LoVo (cell line): ENCODE measurements around the gene CSF3.
A peak's percentile ranks its signal among the peaks of the same experiment; 100 is the strongest.

Experiments
- DNase-seq: peaks from one replicate; pipeline ENCODE4 v3.0.0-alpha.2; 2016; ENCODE audit warnings: low spot score

Gene CSF3

DNA sequence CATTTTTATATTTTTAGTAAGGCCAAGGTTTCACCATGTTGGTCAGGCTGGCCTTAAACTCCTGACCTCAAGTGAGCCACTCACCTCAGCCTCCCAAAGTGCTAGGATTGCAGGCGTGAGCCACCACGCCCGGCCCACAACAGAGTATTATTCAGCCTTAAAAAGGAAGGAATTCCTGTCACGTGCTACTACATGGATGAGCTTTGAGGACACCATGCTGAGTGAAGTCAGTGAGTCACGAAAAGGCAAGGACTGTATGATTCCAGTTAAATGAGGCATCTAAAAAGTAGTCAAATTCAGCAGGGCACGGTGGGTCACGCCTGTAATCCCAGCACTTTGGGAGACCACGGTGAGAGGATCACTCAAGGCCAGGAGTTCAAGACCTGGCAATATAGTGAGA is 9.7 kb downstream of the CSF3 start:
- no peak for DNase-seq

- DNase-seq, result no peak
Observed at GRCh38 chr17:40025559-40025958, 10.3 kb downstream of the CSF3 start.

DNA sequence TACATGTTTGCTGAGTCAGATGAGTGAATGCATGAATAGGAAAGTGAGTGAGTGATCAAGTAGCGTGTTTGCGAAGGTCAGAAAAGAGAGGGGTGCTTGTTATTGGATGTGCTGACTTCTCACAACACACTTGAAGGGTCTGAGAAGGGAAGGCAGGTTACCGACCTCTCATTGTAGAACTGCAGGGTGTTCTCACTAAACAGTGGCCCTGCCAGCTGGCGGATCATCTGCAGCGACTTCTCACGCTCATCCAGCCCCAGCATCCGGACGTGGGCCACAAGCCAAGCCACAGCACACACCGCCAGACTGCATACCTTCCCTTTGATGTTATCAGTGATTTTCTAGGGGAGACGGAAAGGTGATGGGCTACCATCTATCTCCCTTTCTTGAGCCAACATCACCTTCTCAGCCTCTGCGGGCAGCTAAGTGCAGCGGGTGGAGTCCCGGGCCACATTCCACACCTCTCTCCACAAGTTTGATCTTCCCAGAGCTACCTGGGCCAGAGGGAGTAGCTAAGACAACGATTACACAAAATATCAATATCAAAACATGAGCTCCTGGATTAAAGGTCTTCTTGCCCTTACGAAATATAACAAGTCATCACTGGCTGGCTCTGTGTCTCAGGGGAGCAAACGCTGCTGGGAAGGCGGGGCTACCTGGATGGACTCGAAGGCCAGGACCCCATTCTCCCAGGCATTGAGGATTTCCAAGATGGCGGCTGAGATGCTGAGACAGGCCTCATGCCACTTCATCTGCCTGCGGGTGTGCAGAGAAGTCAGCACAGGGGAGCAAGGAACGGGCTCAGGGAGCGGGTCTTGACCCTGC is 11.0 kb downstream of the CSF3 start:
- peak; percentile 34 for DNase-seq

- DNase-seq, result peak; percentile 68
Observed at GRCh38 chr17:40026816-40027613, 11.8 kb downstream of the CSF3 start.

GRCh38 chr17:40027614-40028012 is 12.4 kb downstream of the CSF3 start:
- DNase-seq, result no peak

- no peak for DNase-seq
Observed at GRCh38 chr17:40028595-40028994, 13.4 kb downstream of the CSF3 start.

DNA sequence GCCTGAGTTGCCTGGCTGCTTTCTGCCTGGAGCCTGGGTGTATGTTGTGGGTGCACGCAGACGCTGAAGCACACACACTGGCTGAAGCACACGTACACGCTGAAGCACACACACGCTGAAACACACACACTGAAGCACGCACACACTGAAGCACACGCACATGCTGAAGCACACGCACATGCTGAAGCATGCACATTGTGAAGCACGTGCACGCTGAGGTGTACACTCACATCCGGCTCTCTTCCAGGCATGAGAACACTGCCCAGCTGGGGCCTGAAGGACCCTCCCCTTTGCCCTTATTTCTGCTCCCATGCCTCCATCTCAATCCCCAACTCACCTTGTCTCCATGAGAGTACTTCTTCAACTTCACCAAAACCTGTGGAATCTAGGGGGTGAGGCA is 16.5 kb downstream of the CSF3 start:
- no peak for DNase-seq

DNA sequence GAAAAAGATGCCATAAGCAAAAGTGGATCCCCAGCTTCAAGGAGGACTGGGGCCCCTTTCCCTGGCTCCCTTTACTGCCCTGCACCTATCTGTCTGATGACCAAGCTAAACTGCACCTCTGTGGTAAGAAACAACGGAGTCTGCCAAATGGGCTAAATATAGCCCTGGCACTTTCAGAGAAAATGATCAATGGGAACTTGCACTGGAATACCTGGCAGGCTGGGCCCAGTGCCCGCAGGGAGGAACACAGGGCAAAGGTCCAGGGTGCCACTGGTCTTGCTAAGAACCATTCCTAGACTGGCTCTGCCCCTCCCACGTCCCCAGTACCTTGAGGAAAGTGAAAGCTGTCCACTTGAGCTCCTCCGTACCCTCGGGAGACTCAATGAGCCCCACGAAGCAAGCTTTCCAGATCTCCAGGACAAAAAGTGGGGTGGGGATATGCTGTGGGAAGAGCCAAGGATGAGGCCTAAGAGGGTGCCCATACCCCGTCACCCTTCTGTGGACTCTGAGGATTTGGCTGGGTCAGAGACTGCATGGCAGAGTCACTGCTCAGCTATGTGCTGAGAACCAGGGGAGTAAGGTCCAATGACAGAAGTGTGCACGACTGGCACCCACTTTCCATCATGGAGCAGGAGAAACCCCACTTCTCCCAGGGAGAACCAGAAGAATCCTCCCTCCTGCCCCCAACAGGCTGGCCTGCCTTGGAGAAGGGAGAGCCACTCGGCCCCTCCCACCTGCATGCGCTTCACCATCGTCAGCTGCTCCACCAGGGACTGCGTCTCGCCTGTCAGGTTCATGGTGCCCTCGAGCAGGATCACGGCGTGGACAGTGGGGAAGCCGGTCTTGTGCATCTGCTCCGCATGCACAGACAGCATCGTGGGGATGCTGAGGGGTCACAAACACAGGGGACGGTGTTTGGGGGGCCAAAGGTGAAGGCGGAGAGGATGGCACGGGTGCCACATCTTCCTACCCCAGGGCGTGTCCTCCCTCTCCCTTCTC is 17.4 kb downstream of the CSF3 start:
- DNase-seq, result no peak

GRCh38 chr17:40033339-40033738 is 18.1 kb downstream of the CSF3 start:
- DNase-seq, result no peak

DNA sequence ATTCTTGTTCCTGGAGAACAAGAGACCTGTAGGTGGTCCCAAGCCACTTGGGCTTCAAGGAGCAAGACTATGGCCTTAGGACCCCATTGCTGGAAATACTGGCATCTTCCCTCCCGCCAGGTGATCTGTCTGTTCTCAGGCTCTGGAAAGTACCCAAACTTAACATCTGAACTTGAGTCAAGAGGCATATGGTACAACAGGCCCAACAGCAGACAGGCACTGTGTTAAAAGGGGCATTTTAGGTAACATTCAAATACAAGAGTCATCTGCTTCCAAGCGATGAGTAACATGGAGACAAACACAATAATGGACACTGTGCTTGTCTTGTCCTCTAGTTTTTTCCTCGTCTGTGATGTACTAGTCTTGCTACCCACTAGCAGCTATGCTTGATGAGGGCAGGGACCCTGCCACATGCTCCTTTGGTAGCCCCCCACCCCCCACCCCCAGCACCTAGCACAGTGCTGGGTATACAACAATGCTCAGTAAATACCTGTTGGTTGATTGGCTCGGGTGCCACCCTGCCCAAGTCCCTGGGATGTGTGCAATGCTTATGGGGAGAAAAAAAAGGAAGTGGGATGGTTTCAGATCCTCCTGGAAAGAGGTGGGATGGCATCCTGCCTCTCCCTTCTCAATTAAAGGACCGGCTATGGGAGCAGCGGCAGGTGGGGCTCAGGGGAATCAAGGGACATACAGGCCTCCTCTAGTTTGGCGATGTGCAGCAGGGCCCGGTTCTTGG is 19.4 kb downstream of the CSF3 start:
- no peak for DNase-seq

- no peak for DNase-seq
Observed at GRCh38 chr17:40035162-40035559, 19.9 kb downstream of the CSF3 start.

- no peak for DNase-seq
Observed at GRCh38 chr17:40038882-40039513, 23.8 kb downstream of the CSF3 start.

GRCh38 chr17:40041196-40041595 is 26.0 kb downstream of the CSF3 start:
- no peak for DNase-seq

DNA sequence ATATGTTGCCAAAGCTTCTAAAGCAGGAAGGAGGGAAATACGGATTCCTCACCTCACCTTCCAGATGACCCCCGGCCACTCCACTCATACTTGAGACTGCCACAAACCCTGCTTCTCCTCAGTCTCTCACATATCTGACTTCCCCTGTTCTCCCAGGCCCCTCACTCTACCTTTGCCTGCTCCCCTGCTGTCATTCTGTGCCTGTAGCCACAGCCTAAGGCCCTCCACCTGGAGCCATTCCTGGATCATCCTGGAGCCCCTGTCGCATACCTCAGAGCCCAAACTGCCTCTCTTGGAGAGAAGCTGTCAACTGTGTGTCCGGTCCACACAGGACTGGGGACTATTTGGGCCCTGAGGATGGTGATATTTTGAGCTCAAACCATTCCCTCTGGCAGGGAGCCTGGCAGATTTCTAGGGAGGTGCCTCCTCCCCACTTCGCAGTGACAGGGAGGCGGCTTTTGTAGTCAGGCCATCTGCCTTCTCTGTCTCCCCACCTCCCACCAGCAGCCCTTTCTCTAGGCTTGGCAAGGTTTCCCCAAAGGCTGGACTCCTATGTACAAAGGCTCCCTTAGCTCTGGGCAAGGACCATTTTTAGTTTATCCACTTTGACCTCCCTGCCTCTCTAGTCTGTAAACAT is 41.3 kb downstream of the CSF3 start:
- DNase-seq, result no peak

- DNase-seq, result no peak
Observed at GRCh38 chr17:40058186-40058784, 43.0 kb downstream of the CSF3 start.

GRCh38 chr17:40058865-40059264 is 43.6 kb downstream of the CSF3 start:
- no peak for DNase-seq

GRCh38 chr17:40059729-40060475 is 44.7 kb downstream of the CSF3 start:
- DNase-seq, result no peak

DNA sequence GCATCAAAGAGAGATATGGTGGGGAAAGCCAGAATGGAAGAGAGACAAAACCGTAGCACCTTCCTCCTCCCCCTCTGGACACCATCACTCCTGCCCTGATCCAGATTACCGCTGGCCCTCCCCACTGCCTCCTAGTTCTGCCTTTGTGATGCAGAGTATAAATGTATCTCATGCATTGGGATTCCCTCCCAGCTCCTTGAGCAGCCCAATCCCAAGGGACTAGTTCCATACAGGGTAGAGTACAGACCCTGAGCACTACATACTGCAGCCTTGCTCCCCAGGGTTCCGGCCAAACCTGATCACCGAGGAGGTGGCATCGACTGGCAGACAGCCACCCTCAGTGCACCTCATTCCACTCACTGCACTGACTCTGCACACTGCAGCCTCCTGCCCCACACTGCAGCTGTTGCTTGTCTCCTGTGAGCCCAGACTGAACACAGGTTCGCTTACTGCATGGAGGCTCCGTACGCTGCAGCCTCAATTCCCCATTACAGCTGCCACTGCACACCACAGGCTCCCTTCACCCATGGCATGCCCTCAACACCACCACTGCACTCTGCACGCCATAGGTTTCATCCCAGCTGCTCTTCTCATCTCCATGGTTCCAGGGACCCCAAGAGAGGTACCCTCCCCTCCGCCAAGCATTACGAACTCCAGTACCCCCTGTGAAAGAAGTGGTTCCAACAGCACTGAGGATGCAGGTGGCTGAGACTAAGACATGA is 45.8 kb downstream of the CSF3 start:
- DNase-seq, result no peak

GRCh38 chr17:40061609-40062038 is 46.4 kb downstream of the CSF3 start:
- DNase-seq, result no peak
